Tibial nerve (tissue), 4 donors: ENCODE measurements around the gene BRK1. TPM values are rescaled to one million over a fixed set of nuclear protein-coding genes. Genes with fewer than 3 reads are reported as not detected.

Experiments used
- DNase-seq, 2 donors: peaks; one replicate each; pipeline ENCODE4 v3.0.0-alpha.2; 2019; ENCODE audit warnings: low spot score in 2 of 2
- H3K27ac ChIP-seq, 4 donors: fragments of 200-600 bp; sonication (generic) in 3 of 4; one replicate each; pipeline ENCODE4 v1.5.1; 2017 to 2019; ENCODE audit warnings: mild to moderate bottlenecking in 1 of 4
- H3K27me3 ChIP-seq, 2 donors: fragments of 200-600 bp; sonication (generic) in 1 of 2; one replicate each; pipeline versions ENCODE4 v1.5.1 to v1.6.0; 2017 to 2019
- H3K36me3 ChIP-seq, 3 donors: fragments of 200-600 bp; sonication (generic); one replicate each; pipeline ENCODE4 v1.5.1; 2018 to 2019
- H3K4me1 ChIP-seq, 4 donors: fragments of 200-600 bp; sonication (generic) in 3 of 4; one replicate each; pipeline ENCODE4 v1.5.1; 2017 to 2019
- H3K4me3 ChIP-seq, 4 donors: fragments of 200-600 bp; sonication (generic) in 3 of 4; one replicate each; pipeline ENCODE4 v1.5.1; 2017 to 2019; ENCODE audit warnings: mild to moderate bottlenecking in 1 of 4, moderate library complexity in 1 of 4
- H3K9me3 ChIP-seq, 4 donors: fragments of 200-600 bp; sonication (generic) in 3 of 4; one replicate each; pipeline ENCODE4 v1.5.1; 2017 to 2019
- EP300 ChIP-seq, 2 donors: sonication (generic); formaldehyde crosslinking; IDR thresholded peaks; one replicate each; pipeline ENCODE4 v1.6.1; 2017; ENCODE audit warnings: antibody characterized with exemption in 2 of 2, mild to moderate bottlenecking in 1 of 2
- POLR2A ChIP-seq, 2 donors: fragments of 450-650 bp; IDR thresholded peaks; one replicate each; pipeline ENCODE4 v1.6.1; 2017; ENCODE audit warnings: antibody characterized with exemption in 2 of 2, mild to moderate bottlenecking in 2 of 2, moderate library complexity in 2 of 2
- WGBS, 2 donors: methylation state at CpG; one replicate each; pipeline ENCODE4 v1.1.5; 2018; 5-methylcytosine and 5-hydroxymethylcytosine counted together
- total RNA-seq, 4 donors: library from RNA; depleted of rRNA; stranded (reverse); fragments of >200 nt; gene quantifications; one replicate each; pipeline ENCODE4 v1.1.0, GENCODE V29; 2016
- TF ChIP-seq, protein P1 (sequence below), 5 experiments: fragments of 200-600 bp in 3 of 5; fragments of 450-650 bp in 2 of 5; sonication (generic) in 3 of 5; IDR thresholded peaks; one replicate each; pipeline ENCODE4 v1.5.1; 2016 to 2019; ENCODE audit warnings: antibody characterized with exemption in 5 of 5, mild to moderate bottlenecking in 3 of 5, moderate library complexity in 2 of 5

BRK1 gene
- total RNA-seq, 4 donors from 2014 or later: 50.2 to 97.5 (median 77.5) TPM

DNA sequence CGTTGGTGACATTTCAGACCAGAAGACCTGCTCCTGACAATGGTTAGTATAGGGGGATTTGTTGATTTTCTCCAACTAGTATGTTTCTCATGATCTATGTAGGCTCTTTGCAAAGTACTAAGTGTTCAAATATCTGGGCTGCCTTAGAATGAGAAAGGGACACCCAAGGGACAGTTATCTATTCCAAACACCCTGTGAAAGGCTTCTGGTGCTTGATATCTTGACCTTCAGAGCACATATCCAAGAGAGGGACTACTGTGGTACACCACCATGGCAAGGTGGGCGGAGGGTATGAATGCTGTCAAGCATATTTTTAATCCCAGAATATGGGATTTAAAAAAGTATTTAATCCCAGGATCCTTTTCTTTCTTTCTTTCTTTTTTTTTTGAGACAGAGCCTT, 8.6 kb upstream of the BRK1 start:
- 84 to 97% methylated on average over 2 of the region's 2 CpGs for WGBS, 2 donors
- Histone ChIP-seq H3K4me3 (no peak overlapping the region), H3K27ac (no peak overlapping the region), H3K36me3 (no peaks in the 10 kb centered on the region), H3K9me3 (no peaks in the 10 kb centered on the region), H3K27me3 (no peaks in the 10 kb centered on the region), H3K4me1 (no peaks in the 10 kb centered on the region)
- DNase-seq: no peak
- TF ChIP-seq, protein P1, sequence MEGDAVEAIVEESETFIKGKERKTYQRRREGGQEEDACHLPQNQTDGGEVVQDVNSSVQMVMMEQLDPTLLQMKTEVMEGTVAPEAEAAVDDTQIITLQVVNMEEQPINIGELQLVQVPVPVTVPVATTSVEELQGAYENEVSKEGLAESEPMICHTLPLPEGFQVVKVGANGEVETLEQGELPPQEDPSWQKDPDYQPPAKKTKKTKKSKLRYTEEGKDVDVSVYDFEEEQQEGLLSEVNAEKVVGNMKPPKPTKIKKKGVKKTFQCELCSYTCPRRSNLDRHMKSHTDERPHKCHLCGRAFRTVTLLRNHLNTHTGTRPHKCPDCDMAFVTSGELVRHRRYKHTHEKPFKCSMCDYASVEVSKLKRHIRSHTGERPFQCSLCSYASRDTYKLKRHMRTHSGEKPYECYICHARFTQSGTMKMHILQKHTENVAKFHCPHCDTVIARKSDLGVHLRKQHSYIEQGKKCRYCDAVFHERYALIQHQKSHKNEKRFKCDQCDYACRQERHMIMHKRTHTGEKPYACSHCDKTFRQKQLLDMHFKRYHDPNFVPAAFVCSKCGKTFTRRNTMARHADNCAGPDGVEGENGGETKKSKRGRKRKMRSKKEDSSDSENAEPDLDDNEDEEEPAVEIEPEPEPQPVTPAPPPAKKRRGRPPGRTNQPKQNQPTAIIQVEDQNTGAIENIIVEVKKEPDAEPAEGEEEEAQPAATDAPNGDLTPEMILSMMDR (IDR thresholded peaks at IDR 0.05): no peak
- TF ChIP-seq EP300 (IDR thresholded peaks at IDR 0.05): no peak
- TF ChIP-seq POLR2A (IDR thresholded peaks at IDR 0.05): no peak

DNA sequence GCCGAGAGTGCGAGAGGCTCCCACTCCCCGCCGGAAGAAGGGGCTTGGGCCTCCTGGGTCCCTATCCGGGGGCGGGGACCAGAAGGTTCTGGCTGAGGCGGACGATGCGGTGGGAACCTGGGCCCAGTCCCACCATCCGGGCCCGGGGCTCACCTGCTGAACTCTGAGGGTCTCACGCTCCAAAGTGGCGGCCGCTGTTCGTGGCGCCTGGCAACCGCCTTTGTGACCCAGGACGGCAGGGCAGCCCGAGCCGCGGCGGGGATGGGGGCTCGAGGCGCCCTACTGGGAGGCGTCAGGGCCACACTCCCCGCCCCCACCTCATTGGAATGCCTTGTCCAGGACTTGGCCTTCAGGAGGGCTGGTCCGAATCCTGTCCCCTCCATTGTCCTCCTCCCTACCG, 7.4 kb upstream of the BRK1 start, which contains the start of gene FANCD2OS:
Gene FANCD2OS, minus strand, starts transcription at position 165 of the 400 bp plus-strand sequence. CDS start 3,481 bp downstream, outside the sequence.
- no peaks in the 10 kb centered on the region for H3K4me1 ChIP-seq
- DNase-seq: no peak
- WGBS, 2 donors: 66 to 76% methylated on average over 13 to 27 of the region's 28 CpGs
- H3K4me3 ChIP-seq: no peak within 1 kb of the TSS
- H3K9me3 ChIP-seq: no peaks in the 10 kb centered on the region
- TF ChIP-seq, protein P1 (IDR thresholded peaks at IDR 0.05): no peak
- TF ChIP-seq POLR2A (IDR thresholded peaks at IDR 0.05) (no peak), EP300 (IDR thresholded peaks at IDR 0.05) (no peak)
- no peak within 1 kb of the TSS for H3K27ac ChIP-seq
- H3K27me3 ChIP-seq: no peaks in the 10 kb centered on the region
- H3K36me3 ChIP-seq: no peaks in the 10 kb centered on the region

DNA sequence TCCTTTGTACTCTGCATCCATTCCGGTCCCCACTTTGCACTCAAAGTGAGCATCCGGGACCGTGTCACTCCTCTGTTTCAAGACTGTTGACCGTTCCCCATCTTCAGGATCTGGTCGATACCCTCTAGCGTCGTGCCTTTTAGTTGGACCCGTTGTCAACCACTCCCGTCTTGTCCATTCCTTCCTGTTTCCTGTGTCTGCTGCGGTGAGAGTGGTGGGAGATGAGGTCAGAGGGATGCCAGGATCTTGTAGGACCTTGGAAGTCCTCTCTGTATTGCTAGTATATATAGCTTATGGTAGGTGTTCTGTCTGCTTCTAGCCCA, 624 bp downstream of the BRK1 start:
- H3K36me3 ChIP-seq: peaks cover 0 to 20% (median 0%) of the 10 kb centered on the region in 3 donors
- H3K4me1 ChIP-seq: peaks cover 0 to 31% (median 18%) of the 10 kb centered on the region in 4 donors
- H3K27me3 ChIP-seq: no peaks in the 10 kb centered on the region
- no peak for TF ChIP-seq POLR2A (IDR thresholded peaks at IDR 0.05)
- H3K4me3 ChIP-seq: peak overlapping the region; percentile 49 to 92 (median 82)
- DNase-seq: no peak
- no peaks in the 10 kb centered on the region for H3K9me3 ChIP-seq
- H3K27ac ChIP-seq: peak overlapping the region; percentile 72 to 87 (median 79)
- 0 to 2% methylated on average over 10 of the region's 10 CpGs for WGBS, 2 donors

DNA sequence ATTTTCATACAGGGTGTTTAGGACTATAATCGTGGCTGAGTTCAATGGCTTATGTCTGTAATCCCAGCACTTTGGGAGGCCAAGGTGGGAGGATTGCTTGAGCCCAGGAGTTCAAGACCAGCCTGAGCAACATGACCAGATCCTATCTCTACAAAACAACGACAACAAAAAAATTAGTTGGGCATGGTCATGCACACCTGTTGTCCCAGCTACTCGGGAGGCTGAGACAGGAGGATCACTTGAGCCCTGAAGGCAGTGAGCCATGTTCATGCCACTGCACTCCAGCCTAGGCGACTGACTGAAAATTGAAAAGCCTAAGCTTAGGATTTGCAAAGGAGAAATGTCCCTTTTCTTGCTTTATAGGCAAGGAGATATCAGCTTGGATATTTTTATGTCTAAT, 1.5 kb downstream of the BRK1 start:
- no peak for TF ChIP-seq POLR2A (IDR thresholded peaks at IDR 0.05)

DNA sequence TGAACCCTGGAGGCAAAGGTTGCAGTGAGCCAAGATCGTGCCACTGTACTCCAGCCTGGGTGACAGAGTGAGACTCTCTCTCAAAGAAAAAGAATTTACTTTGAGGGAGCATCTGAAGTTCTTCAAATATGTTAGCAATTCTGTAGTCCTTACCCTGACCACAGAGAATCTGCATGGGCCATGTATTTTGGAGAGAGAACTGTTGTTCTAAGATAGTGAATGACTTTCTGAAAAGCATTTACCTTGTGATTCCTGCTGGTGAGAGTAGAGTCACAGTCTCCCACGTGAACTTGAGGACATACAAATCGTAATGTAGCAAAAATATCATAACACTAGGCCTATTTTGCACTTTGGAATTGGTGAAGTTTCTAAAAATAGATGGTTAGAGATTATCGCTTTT, 3.9 kb downstream of the BRK1 start:
- Histone ChIP-seq H3K9me3 (no peaks in the 10 kb centered on the region), H3K27ac (no peak overlapping the region), H3K36me3 (peaks cover 0 to 31% (median 0%) of the 10 kb centered on the region in 3 donors), H3K27me3 (no peaks in the 10 kb centered on the region), H3K4me3 (no peak overlapping the region), H3K4me1 (peaks cover 0 to 31% (median 18%) of the 10 kb centered on the region in 4 donors)
- TF ChIP-seq EP300 (IDR thresholded peaks at IDR 0.05) (no peak), POLR2A (IDR thresholded peaks at IDR 0.05) (no peak)
- TF ChIP-seq, protein P1 (IDR thresholded peaks at IDR 0.05): no peak
- WGBS, 2 donors: 69 to 77% methylated on average over 4 of the region's 4 CpGs
- DNase-seq: no peak

More for the DNA sequence above, 1.5 kb downstream of the BRK1 start:
- DNase-seq: no peak
- peak overlapping the region in 2 of 4 donors; percentile 9 to 87 for H3K4me3 ChIP-seq
- H3K4me1 ChIP-seq: peaks cover 0 to 31% (median 18%) of the 10 kb centered on the region in 4 donors
- H3K27ac ChIP-seq: no peak overlapping the region
- peaks cover 0 to 24% (median 0%) of the 10 kb centered on the region in 3 donors for H3K36me3 ChIP-seq
- WGBS, 2 donors: 85 to 90% methylated on average over 4 of the region's 4 CpGs
- no peaks in the 10 kb centered on the region for H3K9me3 ChIP-seq
- no peaks in the 10 kb centered on the region for H3K27me3 ChIP-seq

DNA sequence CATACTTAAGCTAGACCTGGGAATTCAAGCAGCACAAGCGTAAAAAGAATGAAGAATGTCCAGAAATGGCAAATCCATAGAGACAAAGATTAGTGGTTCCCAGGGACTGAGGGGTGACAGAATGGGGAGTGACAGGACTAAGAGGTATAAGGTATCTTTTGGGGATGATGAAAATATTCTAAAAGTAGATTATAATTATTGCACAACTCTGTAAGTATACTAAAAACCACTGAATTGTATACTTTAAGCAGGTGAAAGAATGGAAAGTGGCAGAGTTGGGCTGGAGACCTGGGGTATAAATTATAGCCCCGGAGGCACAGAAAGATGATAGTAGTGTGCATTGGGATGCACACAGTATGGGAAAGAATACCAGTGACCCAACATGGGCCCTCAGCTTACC, 5.6 kb downstream of the BRK1 start:
- Histone ChIP-seq H3K4me1 (peaks cover 0 to 31% (median 18%) of the 10 kb centered on the region in 4 donors), H3K36me3 (peaks cover 0 to 47% (median 10%) of the 10 kb centered on the region in 3 donors), H3K27me3 (no peaks in the 10 kb centered on the region), H3K27ac (no peak overlapping the region), H3K9me3 (no peaks in the 10 kb centered on the region), H3K4me3 (no peak overlapping the region)
- DNase-seq: no peak
- TF ChIP-seq EP300 (IDR thresholded peaks at IDR 0.05) (no peak), POLR2A (IDR thresholded peaks at IDR 0.05) (no peak)
- TF ChIP-seq, protein P1 (IDR thresholded peaks at IDR 0.05): no peak
- WGBS, 2 donors: 85 to 91% methylated on average over 2 of the region's 2 CpGs
